ENCODE results near the gene KSR1.

- no peak for TF ChIP-seq CTCF (IDR thresholded peaks at IDR 0.05)
- TF ChIP-seq POLR2A (IDR thresholded peaks at IDR 0.05) = no peak
Observed at GRCh38 chr17:27518048-27518447, 61.8 kb downstream of the KSR1 start.
